NCI-H526 treated with DMSO at 0.1 percent for 48 hours (cell line): ENCODE measurements around the gene RABGEF1.
A peak's percentile ranks its signal among the peaks of the same experiment; 100 is the strongest.
"Not testable (repeated sequence)": the region's sequence is repeated elsewhere in the genome, so short reads cannot be mapped to it uniquely, and the experiment has no call there.

Experiments used
- DNase-seq: peaks from one replicate; lab custom pipeline; 2025; lab: John Stamatoyannopoulos, UW

RABGEF1 gene

GRCh38 chr7:66740302-66740979 is at the start of gene RABGEF1:
Gene RABGEF1 (plus strand): TSS chr7:66740733. CDS start chr7:66771900, 31,167 bp downstream.
- peak; percentile 80 for DNase-seq

DNA sequence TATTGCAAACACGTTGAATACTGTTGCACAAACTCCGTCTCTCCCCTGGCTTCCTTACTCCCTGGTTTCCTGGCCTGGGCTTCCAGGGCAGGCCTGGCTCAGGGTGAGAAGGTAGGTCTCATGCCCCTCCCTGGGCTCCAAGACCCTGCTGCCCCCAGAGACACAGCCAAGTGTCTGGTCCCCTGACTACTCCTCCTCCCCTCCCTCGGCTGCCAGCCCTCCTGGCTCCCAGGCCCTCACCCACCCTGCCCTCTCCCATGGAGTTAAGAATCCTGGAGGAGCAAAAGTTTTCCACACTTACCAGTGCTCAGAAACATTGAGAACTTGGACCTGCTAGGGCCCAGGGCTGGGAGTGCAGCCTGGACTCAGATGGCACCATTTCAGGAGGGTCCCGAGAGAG is 47.2 kb upstream of the RABGEF1 start:
- no peak for DNase-seq

DNA sequence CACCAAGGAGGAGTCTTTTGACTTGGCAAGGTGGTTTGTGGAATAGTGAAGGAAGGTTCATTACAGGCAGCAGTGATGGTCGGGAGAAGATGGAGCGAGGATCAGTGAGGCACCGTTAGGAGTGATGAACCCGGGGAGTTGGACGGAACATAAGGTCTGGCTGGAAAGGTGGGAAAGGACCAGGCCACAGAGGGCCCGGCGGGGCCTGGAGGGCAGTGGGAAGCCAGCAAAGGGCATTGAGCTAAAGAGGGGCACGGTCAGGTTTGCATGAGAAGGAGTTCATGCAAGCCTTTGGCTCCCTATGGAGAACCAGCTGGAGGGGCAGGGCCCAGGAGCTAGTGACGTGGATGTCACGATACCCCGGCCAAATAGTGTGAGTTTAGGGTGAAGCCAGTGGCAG is 46.2 kb upstream of the RABGEF1 start:
- DNase-seq = no peak

GRCh38 chr7:66695417-66695816 is 45.1 kb upstream of the RABGEF1 start:
- not testable (repeated sequence) for DNase-seq

DNA sequence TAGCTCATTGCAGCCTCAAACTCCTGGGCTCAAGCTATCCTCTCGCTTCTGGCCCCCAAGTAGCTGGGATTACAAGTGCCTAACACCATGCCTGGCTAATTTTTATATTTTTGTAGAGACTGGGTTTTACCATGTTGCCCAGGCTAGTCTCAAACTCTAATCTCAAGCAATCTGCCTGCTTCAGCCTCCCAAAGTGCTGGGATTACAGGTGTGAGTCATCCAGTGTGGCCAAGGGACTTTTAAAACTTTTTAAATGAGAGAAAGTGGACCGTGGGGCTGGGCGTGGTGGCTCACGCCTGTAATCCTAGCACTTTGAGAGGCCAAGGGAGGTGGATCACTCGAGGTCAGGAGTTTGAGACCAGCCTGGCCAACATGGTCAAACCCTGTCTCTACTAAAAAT is 44.4 kb upstream of the RABGEF1 start:
- DNase-seq = not testable (repeated sequence)

GRCh38 chr7:66696774-66697191 is 43.8 kb upstream of the RABGEF1 start:
- no peak for DNase-seq

DNA sequence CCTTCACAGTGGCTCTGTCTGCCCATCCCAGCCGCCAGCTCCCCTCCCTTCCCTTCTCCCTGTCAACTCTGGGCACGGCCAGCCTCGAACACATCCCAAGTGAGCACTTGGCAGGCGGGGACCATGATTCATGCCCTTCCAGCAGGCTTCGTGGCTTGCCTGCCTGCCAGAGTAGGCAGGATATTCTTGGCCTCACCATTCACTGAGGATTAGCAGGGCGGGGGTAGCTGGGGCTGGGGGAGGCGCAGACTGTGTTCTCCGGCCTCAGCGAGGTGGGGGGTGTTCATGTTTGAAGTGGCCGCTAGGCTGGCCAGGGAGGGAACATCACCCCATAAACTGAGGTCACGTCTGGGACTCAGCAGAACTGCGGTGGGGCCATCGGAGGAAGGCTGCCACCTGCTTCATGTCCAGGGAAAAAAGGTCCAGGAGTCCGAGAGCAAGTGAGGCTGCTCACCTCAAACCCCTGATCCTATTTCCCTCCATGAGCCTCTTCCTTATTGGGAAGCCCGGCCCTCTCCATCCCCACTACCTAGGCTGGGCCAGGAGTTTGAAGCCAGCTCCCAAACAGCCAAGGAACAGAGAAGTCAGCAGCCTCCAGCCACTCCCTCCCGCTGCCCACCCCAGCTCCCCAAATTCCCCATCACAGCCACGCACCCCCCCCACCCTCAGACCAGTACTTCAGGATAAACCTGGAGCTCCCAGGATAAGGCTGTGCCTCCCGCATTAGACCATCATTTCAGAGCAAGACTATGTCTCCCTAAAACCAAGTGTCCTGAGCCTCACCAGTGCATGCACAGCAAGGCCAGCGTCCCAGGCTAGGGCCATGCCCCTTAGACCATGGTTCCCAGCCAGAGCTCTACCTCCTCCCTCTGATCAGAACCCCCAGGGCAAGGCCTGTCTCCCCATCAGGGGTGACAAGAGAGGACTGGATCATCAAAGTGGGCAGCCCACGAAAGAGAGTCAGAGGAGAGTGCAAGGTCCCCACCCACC is 42.8 kb upstream of the RABGEF1 start:
- no peak for DNase-seq

GRCh38 chr7:66698652-66699205 is 41.8 kb upstream of the RABGEF1 start:
- no peak for DNase-seq

DNA sequence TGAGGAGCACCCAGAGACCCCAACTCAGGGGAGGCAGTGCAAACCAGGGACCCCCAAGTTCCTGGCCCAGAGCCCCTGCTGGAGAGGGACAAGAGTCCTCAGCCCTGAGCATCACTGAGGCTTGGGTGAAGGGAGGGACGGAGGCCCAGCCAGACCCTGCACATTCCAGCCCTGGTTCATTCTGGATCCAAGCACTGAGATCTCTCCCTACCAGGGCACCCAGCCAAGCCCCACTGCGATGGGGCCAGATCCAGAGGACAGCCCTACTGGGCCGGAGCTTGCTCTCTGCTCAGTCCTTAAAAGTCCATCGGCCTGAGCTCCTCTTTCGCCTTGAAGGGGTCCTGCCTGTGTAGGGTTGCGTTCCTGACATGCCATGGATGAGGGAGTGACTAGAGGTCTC is 40.5 kb upstream of the RABGEF1 start:
- DNase-seq = no peak

DNA sequence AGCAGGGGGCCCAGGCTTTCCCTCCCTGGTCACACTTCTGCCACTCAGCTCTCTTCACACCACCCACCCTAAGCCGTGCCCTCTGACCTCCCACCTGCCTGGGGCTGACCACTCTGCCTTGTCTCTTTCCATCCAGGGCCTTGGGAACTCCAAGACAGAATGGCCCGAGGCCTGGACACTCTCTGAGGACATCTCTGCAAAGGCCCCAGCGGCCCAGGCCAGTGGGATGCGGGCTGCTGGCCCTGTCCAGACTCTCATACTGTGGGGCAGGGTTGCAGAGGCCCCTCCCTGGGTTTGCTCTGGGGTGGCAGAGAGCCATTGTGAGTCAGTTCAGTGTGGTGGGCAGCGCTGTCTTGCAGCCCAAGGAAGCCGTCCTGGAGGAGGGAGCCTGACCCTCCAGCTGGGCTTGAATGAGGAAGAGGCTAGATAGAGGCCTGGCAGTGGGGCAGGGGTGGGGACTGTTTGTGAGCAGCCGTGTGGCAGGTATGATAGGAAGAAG is 39.9 kb upstream of the RABGEF1 start:
- DNase-seq = no peak

- no peak for DNase-seq
Observed at GRCh38 chr7:66707825-66708224, 32.7 kb upstream of the RABGEF1 start.

DNA sequence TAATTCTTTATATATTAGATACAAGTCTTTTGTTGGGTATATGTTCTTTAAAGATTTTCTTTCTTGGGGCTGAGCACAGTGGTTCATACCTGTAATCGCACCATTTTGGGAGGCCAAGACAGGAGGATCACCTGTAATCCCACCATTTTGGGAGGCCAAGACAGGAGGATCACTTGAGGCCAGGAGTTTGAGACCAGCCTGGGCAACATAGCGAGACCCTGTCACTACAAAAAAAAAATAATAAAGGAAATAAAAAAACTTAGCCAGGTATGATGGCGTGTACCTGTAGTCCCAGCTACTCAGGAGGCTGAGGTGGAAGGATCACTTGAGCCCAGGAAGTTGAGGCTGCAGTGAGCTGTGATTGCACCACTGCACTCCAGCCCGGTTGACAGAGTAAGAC is 29.8 kb upstream of the RABGEF1 start:
- DNase-seq = not testable (repeated sequence)

DNA sequence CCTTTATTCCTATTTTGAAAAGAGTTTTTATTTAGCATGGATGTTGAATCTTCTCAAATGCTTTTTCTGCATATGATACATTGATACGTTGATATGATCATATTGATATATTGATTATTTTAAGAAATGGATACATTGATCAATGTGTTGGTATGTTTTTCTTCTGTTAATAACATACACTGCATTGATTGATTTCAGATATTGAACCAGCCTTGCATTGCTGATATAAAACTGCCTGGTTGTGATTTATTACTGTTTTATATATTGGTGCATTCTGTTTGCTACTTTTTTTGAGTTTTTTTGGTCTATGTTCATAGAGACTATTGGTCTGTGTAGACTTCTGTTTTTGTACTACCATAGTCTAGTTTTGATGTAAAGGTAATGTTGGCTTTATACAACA is 26.8 kb upstream of the RABGEF1 start:
- DNase-seq = no peak

GRCh38 chr7:66716634-66717033 is 23.9 kb upstream of the RABGEF1 start:
- not testable (repeated sequence) for DNase-seq

- DNase-seq = no peak
Observed at GRCh38 chr7:66720561-66720960, 20.0 kb upstream of the RABGEF1 start.

GRCh38 chr7:66725843-66726242 is 14.7 kb upstream of the RABGEF1 start:
- no peak for DNase-seq

DNA sequence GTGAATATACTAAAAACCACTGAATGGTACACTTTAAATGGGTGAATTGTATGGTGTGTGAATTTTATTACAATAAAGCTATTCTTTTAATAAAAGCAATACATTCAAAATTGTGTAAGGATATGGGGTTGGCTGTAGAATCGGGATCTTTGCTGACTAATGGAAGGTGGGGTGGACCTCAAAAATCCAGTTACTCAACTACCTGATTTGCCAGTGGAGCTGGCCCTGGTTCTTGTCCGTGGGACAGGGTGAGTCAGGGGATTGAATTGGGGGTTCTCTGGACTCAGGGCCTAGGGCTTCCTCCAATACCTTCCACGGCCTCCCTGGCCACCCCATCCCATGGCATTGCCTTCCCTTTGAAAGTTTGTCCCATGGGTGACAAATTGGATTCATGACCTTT is 13.5 kb upstream of the RABGEF1 start:
- DNase-seq = no peak

DNA sequence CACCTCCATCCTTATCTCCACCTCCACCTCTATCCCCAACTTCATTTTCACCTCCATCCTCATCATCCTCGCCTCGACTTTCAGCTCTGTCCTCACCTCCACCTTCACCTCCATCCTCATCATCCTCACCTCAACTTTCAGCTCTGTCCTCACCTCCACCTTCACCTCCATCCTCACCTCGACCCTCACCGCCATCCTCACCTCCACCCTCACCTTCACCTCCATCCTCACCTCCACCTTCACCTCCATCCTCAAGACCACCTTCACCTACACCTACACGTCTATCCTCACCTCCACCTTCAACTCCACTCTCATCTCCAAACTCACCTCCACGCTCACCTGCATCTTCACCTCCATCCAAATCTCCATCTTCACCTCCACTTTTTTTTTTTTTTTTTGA is 12.0 kb upstream of the RABGEF1 start:
- no peak for DNase-seq

- DNase-seq = no peak
Observed at GRCh38 chr7:66729274-66729673, 11.3 kb upstream of the RABGEF1 start.

GRCh38 chr7:66731986-66732385 is 8.5 kb upstream of the RABGEF1 start:
- no peak for DNase-seq

GRCh38 chr7:66732439-66732838 is 8.1 kb upstream of the RABGEF1 start:
- no peak for DNase-seq

DNA sequence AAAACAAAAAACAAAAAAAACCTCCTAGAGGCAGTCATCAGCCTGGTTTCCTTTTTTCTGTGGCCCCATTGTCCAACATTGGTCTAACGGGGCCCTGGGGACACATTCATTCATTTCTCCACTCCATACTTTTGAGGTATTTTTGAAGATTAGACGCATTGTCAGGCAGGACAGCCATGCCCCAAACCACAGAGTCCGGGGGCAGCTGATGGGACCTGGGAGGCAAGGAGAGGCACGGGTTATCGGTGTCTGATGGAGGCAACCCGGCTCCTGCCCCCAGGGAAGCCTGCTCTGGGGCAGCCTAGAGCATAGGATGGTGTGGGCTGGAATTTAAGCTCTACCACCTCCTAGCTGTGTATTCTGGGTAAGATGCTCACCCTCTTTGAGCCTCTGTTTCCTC is 6.5 kb upstream of the RABGEF1 start:
- no peak for DNase-seq

DNA sequence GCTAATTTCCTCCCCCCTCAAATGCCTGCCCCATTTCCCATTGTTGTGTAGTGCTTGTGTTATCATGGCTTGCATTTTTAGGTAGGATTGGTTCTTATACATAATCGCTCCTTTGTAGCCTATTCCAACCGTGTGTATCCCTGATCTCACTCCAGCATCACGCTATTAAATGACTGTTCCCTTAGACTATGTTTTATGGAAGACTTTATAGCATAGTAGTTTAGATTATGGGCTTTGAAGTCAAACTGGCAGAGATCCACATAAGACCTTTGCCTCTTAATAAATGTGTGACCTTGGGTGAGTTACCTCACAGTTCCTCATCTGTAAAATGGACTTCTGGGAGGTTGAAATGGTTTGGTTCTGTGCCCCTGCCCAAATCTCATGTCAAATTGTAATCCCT is 5.4 kb upstream of the RABGEF1 start:
- DNase-seq = no peak
